ENCODE data around the gene GLYATL1. TPM values are rescaled to one million over a fixed set of nuclear protein-coding genes. Genes with fewer than 3 reads are reported as not detected.

The GLYATL1 gene, protein sequence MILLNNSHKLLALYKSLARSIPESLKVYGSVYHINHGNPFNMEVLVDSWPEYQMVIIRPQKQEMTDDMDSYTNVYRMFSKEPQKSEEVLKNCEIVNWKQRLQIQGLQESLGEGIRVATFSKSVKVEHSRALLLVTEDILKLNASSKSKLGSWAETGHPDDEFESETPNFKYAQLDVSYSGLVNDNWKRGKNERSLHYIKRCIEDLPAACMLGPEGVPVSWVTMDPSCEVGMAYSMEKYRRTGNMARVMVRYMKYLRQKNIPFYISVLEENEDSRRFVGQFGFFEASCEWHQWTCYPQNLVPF
- total RNA-seq, result not detected in 2 replicates

GRCh38 chr11:58939277-58939676 is at the start of gene GLYATL1:
TSS of gene GLYATL1 (plus strand) at chr11:58939488. CDS start at chr11:58947088, 7,600 bp downstream.

Other genes with a start within 250 kb of the GLYATL1 start
- gene GLYAT, start 207.5 kb upstream of the GLYATL1 start, total RNA-seq, result not detected in 2 replicates
- gene GLYATL2, start 94.8 kb upstream of the GLYATL1 start, total RNA-seq, result not detected in 2 replicates
- not detected in 2 replicates for gene GLYATL1B, start 146.8 kb downstream of the GLYATL1 start, total RNA-seq
- 0.29 and 0.31 TPM in 2 replicates for gene FAM111B, start 167.7 kb downstream of the GLYATL1 start, total RNA-seq
- 14.5 and 17.3 TPM in 2 replicates for gene FAM111A, start 203.4 kb downstream of the GLYATL1 start, total RNA-seq
- gene DTX4, start 232.6 kb downstream of the GLYATL1 start, total RNA-seq, result 5.3 and 6.2 TPM in 2 replicates